ENCODE measurements around the gene ZNF569. TPM values are rescaled to one million over a fixed set of nuclear protein-coding genes. Genes with fewer than 3 reads are reported as not detected.
"Not testable (repeated sequence)": the region's sequence is repeated elsewhere in the genome, so short reads cannot be mapped to it uniquely, and the experiment has no call there.

Gene ZNF569
- polyA plus RNA-seq, 1 donor from 2014 or later = 21.6 TPM

GRCh38 chr19:37370880-37371661 lies 96.2 kb downstream of the ZNF569 start, which contains the start of gene ZNF527:
ZNF527 (plus strand) TSS chr19:37371099; CDS start chr19:37374199, 3,100 bp downstream.
- TF ChIP-seq EZH2 (IDR thresholded peaks at IDR 0.05; ENCODE audit: borderline replicate concordance, insufficient read depth, low read length, poor library complexity, severe bottlenecking) (no peak), POLR2AphosphoS5 (IDR thresholded peaks at IDR 0.05) (peak; percentile 96), EP300 (conservative IDR thresholded peaks at IDR 0.05; ENCODE audit: poor library complexity, severe bottlenecking) (peak; percentile 34), RAD21 (conservative IDR thresholded peaks at IDR 0.05) (no peak), MXI1 (conservative IDR thresholded peaks at IDR 0.05; ENCODE audit: poor library complexity, severe bottlenecking) (peak; percentile 72), TAF1 (IDR thresholded peaks at IDR 0.05; ENCODE audit: low read depth) (peak; percentile 93), SMC3 (conservative IDR thresholded peaks at IDR 0.05; ENCODE audit: poor library complexity) (peak; percentile 58), CTCF (IDR thresholded peaks at IDR 0.05; ENCODE audit: poor library complexity, severe bottlenecking) (peak; percentile 36)
- TF ChIP-seq, protein P1, sequence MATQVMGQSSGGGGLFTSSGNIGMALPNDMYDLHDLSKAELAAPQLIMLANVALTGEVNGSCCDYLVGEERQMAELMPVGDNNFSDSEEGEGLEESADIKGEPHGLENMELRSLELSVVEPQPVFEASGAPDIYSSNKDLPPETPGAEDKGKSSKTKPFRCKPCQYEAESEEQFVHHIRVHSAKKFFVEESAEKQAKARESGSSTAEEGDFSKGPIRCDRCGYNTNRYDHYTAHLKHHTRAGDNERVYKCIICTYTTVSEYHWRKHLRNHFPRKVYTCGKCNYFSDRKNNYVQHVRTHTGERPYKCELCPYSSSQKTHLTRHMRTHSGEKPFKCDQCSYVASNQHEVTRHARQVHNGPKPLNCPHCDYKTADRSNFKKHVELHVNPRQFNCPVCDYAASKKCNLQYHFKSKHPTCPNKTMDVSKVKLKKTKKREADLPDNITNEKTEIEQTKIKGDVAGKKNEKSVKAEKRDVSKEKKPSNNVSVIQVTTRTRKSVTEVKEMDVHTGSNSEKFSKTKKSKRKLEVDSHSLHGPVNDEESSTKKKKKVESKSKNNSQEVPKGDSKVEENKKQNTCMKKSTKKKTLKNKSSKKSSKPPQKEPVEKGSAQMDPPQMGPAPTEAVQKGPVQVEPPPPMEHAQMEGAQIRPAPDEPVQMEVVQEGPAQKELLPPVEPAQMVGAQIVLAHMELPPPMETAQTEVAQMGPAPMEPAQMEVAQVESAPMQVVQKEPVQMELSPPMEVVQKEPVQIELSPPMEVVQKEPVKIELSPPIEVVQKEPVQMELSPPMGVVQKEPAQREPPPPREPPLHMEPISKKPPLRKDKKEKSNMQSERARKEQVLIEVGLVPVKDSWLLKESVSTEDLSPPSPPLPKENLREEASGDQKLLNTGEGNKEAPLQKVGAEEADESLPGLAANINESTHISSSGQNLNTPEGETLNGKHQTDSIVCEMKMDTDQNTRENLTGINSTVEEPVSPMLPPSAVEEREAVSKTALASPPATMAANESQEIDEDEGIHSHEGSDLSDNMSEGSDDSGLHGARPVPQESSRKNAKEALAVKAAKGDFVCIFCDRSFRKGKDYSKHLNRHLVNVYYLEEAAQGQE (IDR thresholded peaks at IDR 0.05; ENCODE audit: borderline replicate concordance) = peak; percentile 84
- peak within 1 kb of the TSS; percentile 83 for H3K27ac ChIP-seq (ENCODE audit: low read length)

GRCh38 chr19:37370386-37370879 lies 96.8 kb downstream of the ZNF569 start:
- Histone ChIP-seq H3K4me2 (ENCODE audit: low read length) (peak overlapping the region; percentile 57), H3K4me3 (ENCODE audit: low read length) (peak overlapping the region; percentile 67), H3K36me3 (ENCODE audit: insufficient read depth, low read length) (peaks cover 17% of the 10 kb centered on the region), H2AFZ (ENCODE audit: low read depth, low read length) (peak overlapping the region; percentile 65), H3K9ac (ENCODE audit: low read length) (peak overlapping the region; percentile 82), H3K27ac (ENCODE audit: low read length) (peak overlapping the region; percentile 83)
- not testable (repeated sequence) for H3F3A ChIP-seq (ENCODE audit: insufficient read depth, low read length, poor library complexity, severe bottlenecking); H3K9me2 ChIP-seq (ENCODE audit: insufficient read depth, low read length); H3K79me2 ChIP-seq (replicated peaks; ENCODE audit: insufficient read depth, low read length); H4K20me1 ChIP-seq (ENCODE audit: insufficient read depth); H3K27me3 ChIP-seq (ENCODE audit: insufficient read depth, low read depth, low read length); H3K9me3 ChIP-seq (ENCODE audit: low read length)

More at GRCh38 chr19:37370880-37371661, 96.2 kb downstream of the ZNF569 start, which contains the start of gene ZNF527:
- Histone ChIP-seq H3K4me2 (ENCODE audit: low read length) (peak within 1 kb of the TSS; percentile 57), H3K27me3 (ENCODE audit: insufficient read depth, low read depth, low read length) (no peaks in the 10 kb centered on the region), H3K79me2 (replicated peaks; ENCODE audit: insufficient read depth, low read length) (no peaks in the 10 kb centered on the region), H3K4me3 (ENCODE audit: low read length) (peak within 1 kb of the TSS; percentile 67), H3K9me2 (ENCODE audit: insufficient read depth, low read length) (no peaks in the 10 kb centered on the region), H3K9ac (ENCODE audit: low read length) (peak within 1 kb of the TSS; percentile 82), H2AFZ (ENCODE audit: low read depth, low read length) (peak within 1 kb of the TSS; percentile 84), H3F3A (ENCODE audit: insufficient read depth, low read length, poor library complexity, severe bottlenecking) (no peaks in the 10 kb centered on the region), H3K36me3 (ENCODE audit: insufficient read depth, low read length) (peaks cover 22% of the 10 kb centered on the region), H3K9me3 (ENCODE audit: low read length) (no peaks in the 10 kb centered on the region), H4K20me1 (ENCODE audit: insufficient read depth) (no peaks in the 10 kb centered on the region)
